GM23248 (cell line): Measurements from ENCODE around the gene C9orf43.

ENCODE experiments used
- EZH2 ChIP-seq: fragments of 200-600 bp; sonication (generic); IDR thresholded peaks from 2 replicates; pipeline ENCODE4 v1.6.1; 2018; ENCODE audit warnings: antibody characterized with exemption, mild to moderate bottlenecking; ENCODE audit not compliant: insufficient read depth, poor library complexity, severe bottlenecking
- EZH2phosphoT487 ChIP-seq: fragments of 200-600 bp; sonication (generic); IDR thresholded peaks from 2 replicates; pipeline ENCODE4 v1.6.1; 2018; ENCODE audit warnings: antibody characterized with exemption, moderate library complexity, mild to moderate bottlenecking, low read depth; ENCODE audit not compliant: insufficient read depth

DNA sequence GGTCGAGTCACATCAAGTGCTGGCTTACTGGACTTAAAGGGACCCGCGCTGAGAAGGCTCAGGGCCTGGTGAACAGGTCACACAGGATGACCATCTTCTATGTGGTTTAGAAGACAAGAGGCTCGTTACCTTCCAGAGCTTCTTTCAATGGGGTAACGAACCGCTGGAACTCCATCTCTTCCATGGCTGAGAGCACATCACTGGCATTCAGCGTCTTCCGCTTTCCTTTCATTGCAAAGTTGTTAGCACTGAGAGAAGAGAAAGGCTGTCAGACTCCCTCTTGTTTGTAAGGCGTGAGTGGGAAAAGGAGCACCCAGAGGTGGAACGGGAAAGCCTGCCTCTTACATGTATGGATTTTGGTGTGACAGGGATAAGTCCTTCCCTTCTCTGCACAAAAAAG lies 1.1 kb upstream of the C9orf43 start:
- TF ChIP-seq EZH2 (no peak), EZH2phosphoT487 (no peak)
